Ovary (tissue), 3 donors: ENCODE data around the gene TOMM22.

Experiments
- EP300 ChIP-seq: sonication (generic); formaldehyde crosslinking; IDR thresholded peaks from one replicate; pipeline ENCODE4 v1.6.1; 2017; ENCODE audit warnings: antibody characterized with exemption
- TF ChIP-seq, protein P1 (sequence below), 3 donors: fragments of 450-650 bp in 2 of 3; fragments of 200-600 bp in 1 of 3; IDR thresholded peaks; one replicate each; pipeline versions ENCODE4 v1.5.1 to v1.8.0; 2016 to 2022; ENCODE audit warnings: antibody characterized with exemption in 3 of 3, mild to moderate bottlenecking in 1 of 3
- donor health status: DM: no; HTN: no; CAD: no.

DNA sequence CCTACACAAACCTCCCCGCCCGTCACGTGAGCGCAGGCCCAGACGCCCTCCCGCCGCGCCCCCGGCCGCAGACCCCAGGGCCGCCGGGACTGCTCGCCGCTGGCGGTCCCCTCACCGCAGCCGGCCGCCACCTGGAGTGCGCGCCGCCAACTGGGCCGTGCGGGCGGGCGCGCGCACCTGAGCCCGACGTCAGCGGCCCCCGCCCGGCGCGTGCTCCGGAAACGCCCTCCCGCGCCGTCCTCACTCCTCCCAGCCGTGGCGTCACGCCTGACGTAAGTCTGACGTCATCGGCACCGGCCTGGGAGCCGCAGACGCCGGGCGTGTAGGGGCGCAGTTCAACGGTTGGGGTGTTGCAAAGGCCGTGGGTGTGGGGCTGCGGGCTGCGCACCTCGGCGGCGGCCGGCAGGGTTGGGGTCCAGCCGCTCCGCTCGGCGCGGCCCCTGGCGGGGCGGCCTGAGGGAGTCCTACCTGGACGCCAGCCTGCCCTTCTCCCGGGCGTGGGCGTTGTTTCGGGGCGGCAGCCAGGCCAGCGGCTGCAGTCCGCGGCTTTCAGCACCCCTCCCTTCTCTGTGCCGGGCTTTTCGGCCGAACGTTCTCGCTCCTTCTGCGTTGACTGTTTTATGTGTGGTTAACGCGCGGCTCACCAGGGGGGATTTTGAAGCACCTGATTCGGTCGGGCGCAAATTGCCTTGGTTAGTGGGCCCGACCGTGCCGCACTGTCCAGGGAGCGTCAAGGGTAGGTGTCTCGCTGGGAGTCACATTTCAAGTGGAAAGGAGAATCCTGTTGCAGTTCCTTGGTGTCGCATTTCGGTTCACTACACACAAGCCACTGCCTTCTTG lies 19.3 kb downstream of the TOMM22 start, which contains the start of gene JOSD1:
- peak; percentile 70 for TF ChIP-seq EP300
- TF ChIP-seq, protein P1, sequence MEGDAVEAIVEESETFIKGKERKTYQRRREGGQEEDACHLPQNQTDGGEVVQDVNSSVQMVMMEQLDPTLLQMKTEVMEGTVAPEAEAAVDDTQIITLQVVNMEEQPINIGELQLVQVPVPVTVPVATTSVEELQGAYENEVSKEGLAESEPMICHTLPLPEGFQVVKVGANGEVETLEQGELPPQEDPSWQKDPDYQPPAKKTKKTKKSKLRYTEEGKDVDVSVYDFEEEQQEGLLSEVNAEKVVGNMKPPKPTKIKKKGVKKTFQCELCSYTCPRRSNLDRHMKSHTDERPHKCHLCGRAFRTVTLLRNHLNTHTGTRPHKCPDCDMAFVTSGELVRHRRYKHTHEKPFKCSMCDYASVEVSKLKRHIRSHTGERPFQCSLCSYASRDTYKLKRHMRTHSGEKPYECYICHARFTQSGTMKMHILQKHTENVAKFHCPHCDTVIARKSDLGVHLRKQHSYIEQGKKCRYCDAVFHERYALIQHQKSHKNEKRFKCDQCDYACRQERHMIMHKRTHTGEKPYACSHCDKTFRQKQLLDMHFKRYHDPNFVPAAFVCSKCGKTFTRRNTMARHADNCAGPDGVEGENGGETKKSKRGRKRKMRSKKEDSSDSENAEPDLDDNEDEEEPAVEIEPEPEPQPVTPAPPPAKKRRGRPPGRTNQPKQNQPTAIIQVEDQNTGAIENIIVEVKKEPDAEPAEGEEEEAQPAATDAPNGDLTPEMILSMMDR (IDR thresholded peaks at IDR 0.05): peak in 2 of 3 donors; percentile 35 to 49
